ENCODE results near the gene C3orf18. TPM values are rescaled to one million over a fixed set of nuclear protein-coding genes. Genes with fewer than 3 reads are reported as not detected.

Gene C3orf18
- total and polyA plus RNA-seq, 9 donors = 15.7 to 23.4 (median 19.8) TPM

- Histone ChIP-seq H3K36me3 (ENCODE audit: control insufficient read depth, insufficient read depth, low read length) (no peaks in the 10 kb centered on the region), H3K27ac (ENCODE audit: low read length) (no peak overlapping the region), H3K9me3 (replicated peaks; ENCODE audit: control insufficient read depth, low read depth, low read length) (no peaks in the 10 kb centered on the region), H3K27me3 (ENCODE audit: control insufficient read depth, insufficient read depth, low read length) (no peaks in the 10 kb centered on the region), H3K4me1 (ENCODE audit: control insufficient read depth, insufficient read depth, low read length) (peaks cover 28% of the 10 kb centered on the region), H3K4me3 (ENCODE audit: low read length) (no peak overlapping the region)
- DNase-seq = no peak
- 59% methylated on average over 6 of the region's 9 CpGs for WGBS (ENCODE audit: insufficient coverage)
These were observed 23.7 kb upstream of the C3orf18 start for GRCh38 chr3:50591196-50591741.

GRCh38 chr3:50588759-50589433 lies 21.3 kb upstream of the C3orf18 start:
- no peak for DNase-seq
- WGBS (ENCODE audit: insufficient coverage) = no CpG with 5 or more reads among the region's 4 CpGs
- no peaks in the 10 kb centered on the region for H3K27me3 ChIP-seq (ENCODE audit: control insufficient read depth, insufficient read depth, low read length)
- H3K4me3 ChIP-seq (ENCODE audit: low read length) = no peak overlapping the region
- no peaks in the 10 kb centered on the region for H3K9me3 ChIP-seq (replicated peaks; ENCODE audit: control insufficient read depth, low read depth, low read length)
- H3K27ac ChIP-seq (ENCODE audit: low read length) = no peak overlapping the region
- peaks cover 9% of the 10 kb centered on the region for H3K36me3 ChIP-seq (ENCODE audit: control insufficient read depth, insufficient read depth, low read length)
- peaks cover 28% of the 10 kb centered on the region for H3K4me1 ChIP-seq (ENCODE audit: control insufficient read depth, insufficient read depth, low read length)

- Histone ChIP-seq H3K36me3 (ENCODE audit: control insufficient read depth, insufficient read depth, low read length) (peaks cover 11% of the 10 kb centered on the region), H3K9me3 (replicated peaks; ENCODE audit: control insufficient read depth, low read depth, low read length) (no peaks in the 10 kb centered on the region), H3K27me3 (ENCODE audit: control insufficient read depth, insufficient read depth, low read length) (no peaks in the 10 kb centered on the region), H3K27ac (ENCODE audit: low read length) (no peak overlapping the region), H3K4me1 (ENCODE audit: control insufficient read depth, insufficient read depth, low read length) (peaks cover 27% of the 10 kb centered on the region), H3K4me3 (ENCODE audit: low read length) (no peak overlapping the region)
- 50% methylated on average over 16 of the region's 17 CpGs for WGBS (ENCODE audit: insufficient coverage)
- no peak for DNase-seq
These were observed 20.5 kb upstream of the C3orf18 start for GRCh38 chr3:50587806-50588758.

- no peaks in the 10 kb centered on the region for H3K9me3 ChIP-seq (replicated peaks; ENCODE audit: control insufficient read depth, low read depth, low read length)
- no peak overlapping the region for H3K4me3 ChIP-seq (ENCODE audit: low read length)
- WGBS (ENCODE audit: insufficient coverage) = 86% methylated on average over 5 of the region's 6 CpGs
- peaks cover 19% of the 10 kb centered on the region for H3K36me3 ChIP-seq (ENCODE audit: control insufficient read depth, insufficient read depth, low read length)
- DNase-seq = no peak
- no peak overlapping the region for H3K27ac ChIP-seq (ENCODE audit: low read length)
- H3K27me3 ChIP-seq (ENCODE audit: control insufficient read depth, insufficient read depth, low read length) = no peaks in the 10 kb centered on the region
- peaks cover 20% of the 10 kb centered on the region for H3K4me1 ChIP-seq (ENCODE audit: control insufficient read depth, insufficient read depth, low read length)
These were observed 19.8 kb upstream of the C3orf18 start for GRCh38 chr3:50587373-50587772.

- Histone ChIP-seq H3K4me3 (ENCODE audit: low read length) (no peak overlapping the region), H3K4me1 (ENCODE audit: control insufficient read depth, insufficient read depth, low read length) (peaks cover 16% of the 10 kb centered on the region), H3K9me3 (replicated peaks; ENCODE audit: control insufficient read depth, low read depth, low read length) (no peaks in the 10 kb centered on the region), H3K36me3 (ENCODE audit: control insufficient read depth, insufficient read depth, low read length) (peaks cover 25% of the 10 kb centered on the region), H3K27ac (ENCODE audit: low read length) (no peak overlapping the region), H3K27me3 (ENCODE audit: control insufficient read depth, insufficient read depth, low read length) (no peaks in the 10 kb centered on the region)
- no peak for DNase-seq
- WGBS (ENCODE audit: insufficient coverage) = 73% methylated on average over 2 of the region's 3 CpGs
These were observed 19.2 kb upstream of the C3orf18 start for GRCh38 chr3:50586763-50587070.

GRCh38 chr3:50585919-50586762 lies 18.6 kb upstream of the C3orf18 start:
- Histone ChIP-seq H3K27ac (ENCODE audit: low read length) (no peak overlapping the region), H3K9me3 (replicated peaks; ENCODE audit: control insufficient read depth, low read depth, low read length) (no peaks in the 10 kb centered on the region), H3K27me3 (ENCODE audit: control insufficient read depth, insufficient read depth, low read length) (no peaks in the 10 kb centered on the region), H3K4me3 (ENCODE audit: low read length) (no peak overlapping the region), H3K36me3 (ENCODE audit: control insufficient read depth, insufficient read depth, low read length) (peaks cover 30% of the 10 kb centered on the region), H3K4me1 (ENCODE audit: control insufficient read depth, insufficient read depth, low read length) (peaks cover 13% of the 10 kb centered on the region)
- WGBS (ENCODE audit: insufficient coverage) = 74% methylated on average over 3 of the region's 6 CpGs
- DNase-seq = no peak

GRCh38 chr3:50584391-50584790 lies 16.8 kb upstream of the C3orf18 start:
- H3K4me1 ChIP-seq (ENCODE audit: control insufficient read depth, insufficient read depth, low read length) = peaks cover 5% of the 10 kb centered on the region
- H3K27me3 ChIP-seq (ENCODE audit: control insufficient read depth, insufficient read depth, low read length) = no peaks in the 10 kb centered on the region
- WGBS (ENCODE audit: insufficient coverage) = 29% methylated on average over 1 of the region's 2 CpGs
- no peaks in the 10 kb centered on the region for H3K9me3 ChIP-seq (replicated peaks; ENCODE audit: control insufficient read depth, low read depth, low read length)
- H3K36me3 ChIP-seq (ENCODE audit: control insufficient read depth, insufficient read depth, low read length) = peaks cover 46% of the 10 kb centered on the region
- H3K27ac ChIP-seq (ENCODE audit: low read length) = no peak overlapping the region
- no peak overlapping the region for H3K4me3 ChIP-seq (ENCODE audit: low read length)
- DNase-seq = no peak

- Histone ChIP-seq H3K4me3 (ENCODE audit: low read length) (no peak overlapping the region), H3K9me3 (replicated peaks; ENCODE audit: control insufficient read depth, low read depth, low read length) (no peaks in the 10 kb centered on the region), H3K27me3 (ENCODE audit: control insufficient read depth, insufficient read depth, low read length) (no peaks in the 10 kb centered on the region), H3K4me1 (ENCODE audit: control insufficient read depth, insufficient read depth, low read length) (peaks cover 5% of the 10 kb centered on the region), H3K27ac (ENCODE audit: low read length) (no peak overlapping the region), H3K36me3 (ENCODE audit: control insufficient read depth, insufficient read depth, low read length) (peaks cover 51% of the 10 kb centered on the region)
- no peak for DNase-seq
- 77% methylated on average over 6 of the region's 6 CpGs for WGBS (ENCODE audit: insufficient coverage)
These were observed 16.4 kb upstream of the C3orf18 start for GRCh38 chr3:50583897-50584296.

- 80% methylated on average over 5 of the region's 9 CpGs for WGBS (ENCODE audit: insufficient coverage)
- H3K4me1 ChIP-seq (ENCODE audit: control insufficient read depth, insufficient read depth, low read length) = no peaks in the 10 kb centered on the region
- H3K27ac ChIP-seq (ENCODE audit: low read length) = no peak overlapping the region
These were observed 14.5 kb upstream of the C3orf18 start for GRCh38 chr3:50582083-50582482.

More at GRCh38 chr3:50582083-50582482, 14.5 kb upstream of the C3orf18 start:
- Histone ChIP-seq H3K4me3 (ENCODE audit: low read length) (no peak overlapping the region), H3K36me3 (ENCODE audit: control insufficient read depth, insufficient read depth, low read length) (peaks cover 69% of the 10 kb centered on the region), H3K9me3 (replicated peaks; ENCODE audit: control insufficient read depth, low read depth, low read length) (no peaks in the 10 kb centered on the region), H3K27me3 (ENCODE audit: control insufficient read depth, insufficient read depth, low read length) (no peaks in the 10 kb centered on the region)
- DNase-seq = no peak
